Endodermal cell (in vitro differentiated cells): ENCODE measurements around the gene TRIM60. TPM values are rescaled to one million over a fixed set of nuclear protein-coding genes. Genes with fewer than 3 reads are reported as not detected.
"Not testable (repeated sequence)": the region's sequence is repeated elsewhere in the genome, so short reads cannot be mapped to it uniquely, and the experiment has no call there.

Experiments used
- DNase-seq: peaks from one replicate; pipeline ENCODE4 v3.0.0-alpha.2; 2017
- H3K27ac ChIP-seq: 2 replicates; pipeline ENCODE4 v1.5.1; 2013; ENCODE audit warnings: mild to moderate bottlenecking, low read depth, low read length, moderate library complexity
- H3K27me3 ChIP-seq: 2 replicates; pipeline ENCODE4 v1.6.1; 2013; ENCODE audit warnings: mild to moderate bottlenecking, low read length, moderate library complexity; ENCODE audit not compliant: insufficient read depth, control insufficient read depth, poor library complexity, severe bottlenecking
- H3K36me3 ChIP-seq: 2 replicates; pipeline ENCODE4 v1.7.0; 2013; ENCODE audit warnings: mild to moderate bottlenecking, low read length, moderate library complexity; ENCODE audit not compliant: control insufficient read depth, insufficient read depth
- H3K4me1 ChIP-seq: one replicate; pipeline ENCODE4 v1.7.0; 2013; ENCODE audit warnings: low read length; ENCODE audit not compliant: control insufficient read depth, insufficient read depth
- H3K4me3 ChIP-seq: 2 replicates; pipeline ENCODE4 v1.5.1; 2013; ENCODE audit warnings: mild to moderate bottlenecking, low read length, moderate library complexity
- H3K9ac ChIP-seq: 2 replicates; pipeline ENCODE4 v1.6.1; 2013; ENCODE audit warnings: mild to moderate bottlenecking, low read length, moderate library complexity; ENCODE audit not compliant: poor library complexity, severe bottlenecking; ENCODE audit errors: extremely low read depth
- H3K9me3 ChIP-seq: 2 replicates; pipeline ENCODE4 v1.6.1; 2013; ENCODE audit warnings: mild to moderate bottlenecking, low read length, moderate library complexity; ENCODE audit not compliant: control insufficient read depth
- H3K27ac Mint-ChIP-seq: 2 replicates; pipeline ENCODE4 v1.8.0; 2020; ENCODE audit warnings: mixed read lengths
- H3K27me3 Mint-ChIP-seq: 2 replicates; pipeline ENCODE4 v1.8.0; 2021; ENCODE audit warnings: mild to moderate bottlenecking, mixed read lengths; ENCODE audit not compliant: insufficient read depth
- H3K36me3 Mint-ChIP-seq: 2 replicates; pipeline ENCODE4 v1.8.0; 2020; ENCODE audit warnings: low read depth, mixed read lengths
- H3K4me1 Mint-ChIP-seq: 2 replicates; pipeline ENCODE4 v1.8.0; 2020; ENCODE audit warnings: mixed read lengths
- H3K4me3 Mint-ChIP-seq: 2 replicates; pipeline ENCODE4 v1.8.0; 2020; ENCODE audit warnings: mild to moderate bottlenecking, moderate library complexity, mixed read lengths
- H3K9me3 Mint-ChIP-seq: 2 replicates; pipeline ENCODE4 v1.8.0; 2020; ENCODE audit warnings: mild to moderate bottlenecking, mixed read lengths
- CTCF ChIP-seq: fragments of 200-600 bp; sonication (generic); conservative IDR thresholded peaks from 2 replicates; pipeline ENCODE4 v1.5.0; 2021; ENCODE audit warnings: antibody characterized with exemption, mild to moderate bottlenecking
- WGBS, 2 experiments: methylation state at CpG; one replicate each; pipeline versions ENCODE4 v1.1.5 to v1.1.7; 2013; ENCODE audit warnings: missing lambda C conversion rate in 2 of 2, mixed read lengths in 1 of 2; ENCODE audit not compliant: insufficient coverage in 1 of 2, insufficient read length in 1 of 2; 5-methylcytosine and 5-hydroxymethylcytosine counted together
- total RNA-seq, 2 donors: library from RNA; stranded (reverse); fragmentation: NEBNext Ultra II Directional in 1 of 2; extraction: Animal tissue kit (Norgen Biotek cat#: 25700) in 1 of 2; gene quantifications; 2 replicates in 1 of 2; 3 replicates in 1 of 2; pipeline ENCODE4 v1.2.1, GENCODE V29; 2021

TRIM60 gene
- total RNA-seq, 2 donors from 2014 or later = not detected

- DNase-seq = no peak
- Mint-ChIP-seq H3K4me1 (peaks cover 17% of the 10 kb centered on the region), H3K9me3 (no peaks in the 10 kb centered on the region), H3K27me3 (peaks cover 10% of the 10 kb centered on the region), H3K27ac (no peak overlapping the region), H3K36me3 (no peaks in the 10 kb centered on the region), H3K4me3 (no peak overlapping the region)
- H3K27ac ChIP-seq = no peak overlapping the region
- 87 to 100% methylated on average over 1 to 2 of the region's 2 CpGs for WGBS, 2 experiments
- H3K4me1 ChIP-seq = no peaks in the 10 kb centered on the region
- no peak overlapping the region for H3K9ac ChIP-seq
- H3K9me3 ChIP-seq = no peaks in the 10 kb centered on the region
- no peak overlapping the region for H3K4me3 ChIP-seq
- no peaks in the 10 kb centered on the region for H3K36me3 ChIP-seq
- TF ChIP-seq CTCF = peak; percentile 42
- peaks cover 10% of the 10 kb centered on the region for H3K27me3 ChIP-seq
These were observed 34.5 kb upstream of the TRIM60 start for GRCh38 chr4:164997324-164997723.

- Histone ChIP-seq H3K4me3 (no peak overlapping the region), H3K36me3 (no peaks in the 10 kb centered on the region), H3K27me3 (peaks cover 10% of the 10 kb centered on the region), H3K4me1 (no peaks in the 10 kb centered on the region), H3K9ac (no peak overlapping the region), H3K27ac (no peak overlapping the region), H3K9me3 (no peaks in the 10 kb centered on the region)
- peaks cover 20% of the 10 kb centered on the region for H3K4me1 Mint-ChIP-seq
- H3K27ac Mint-ChIP-seq = no peak overlapping the region
- H3K27me3 Mint-ChIP-seq = peaks cover 10% of the 10 kb centered on the region
- WGBS, 2 experiments = 95 to 100% methylated on average over 6 of the region's 6 CpGs
- no peaks in the 10 kb centered on the region for H3K36me3 Mint-ChIP-seq
- no peak for DNase-seq
- no peaks in the 10 kb centered on the region for H3K9me3 Mint-ChIP-seq
- H3K4me3 Mint-ChIP-seq = no peak overlapping the region
- TF ChIP-seq CTCF = no peak
These were observed 33.9 kb upstream of the TRIM60 start for GRCh38 chr4:164997941-164998340.

GRCh38 chr4:164998526-164999080, 33.2 kb upstream of the TRIM60 start:
- H3K4me3 ChIP-seq, DNase-seq, H3K27ac Mint-ChIP-seq, H3K4me1 ChIP-seq, H3K9me3 Mint-ChIP-seq, H3K36me3 Mint-ChIP-seq, H3K9me3 ChIP-seq, H3K9ac ChIP-seq, H3K36me3 ChIP-seq, H3K27ac ChIP-seq, H3K27me3 Mint-ChIP-seq, H3K4me3 Mint-ChIP-seq: not testable (repeated sequence)
- 83 to 94% methylated on average over 2 of the region's 2 CpGs for WGBS, 2 experiments
- peaks cover 10% of the 10 kb centered on the region for H3K27me3 ChIP-seq
- H3K4me1 Mint-ChIP-seq = peaks cover 20% of the 10 kb centered on the region

GRCh38 chr4:165001957-165002356, 29.8 kb upstream of the TRIM60 start:
- not testable (repeated sequence) for H3K9me3 Mint-ChIP-seq, H3K4me3 ChIP-seq, H3K36me3 ChIP-seq, H3K4me1 ChIP-seq, H3K9ac ChIP-seq, DNase-seq, H3K4me3 Mint-ChIP-seq, H3K27ac ChIP-seq, H3K9me3 ChIP-seq, H3K27ac Mint-ChIP-seq, H3K36me3 Mint-ChIP-seq
- H3K4me1 Mint-ChIP-seq = peaks cover 14% of the 10 kb centered on the region
- peaks cover 23% of the 10 kb centered on the region for H3K27me3 Mint-ChIP-seq
- WGBS, 2 experiments = 63% methylated on average over 3 of the region's 4 CpGs; no CpG with 5 or more reads in 1 of the 2 experiments
- peaks cover 10% of the 10 kb centered on the region for H3K27me3 ChIP-seq
